Fibroblast of skin of right quadriceps (primary cell): ENCODE data around the gene TOMM70.
A peak's percentile ranks its signal among the peaks of the same experiment; 100 is the strongest.
"Not testable (repeated sequence)": the region's sequence is repeated elsewhere in the genome, so short reads cannot be mapped to it uniquely, and the experiment has no call there.

ENCODE experiments used
- DNase-seq: peaks from one replicate; pipeline ENCODE4 v3.0.0-alpha.2; 2013

TOMM70 gene

DNA sequence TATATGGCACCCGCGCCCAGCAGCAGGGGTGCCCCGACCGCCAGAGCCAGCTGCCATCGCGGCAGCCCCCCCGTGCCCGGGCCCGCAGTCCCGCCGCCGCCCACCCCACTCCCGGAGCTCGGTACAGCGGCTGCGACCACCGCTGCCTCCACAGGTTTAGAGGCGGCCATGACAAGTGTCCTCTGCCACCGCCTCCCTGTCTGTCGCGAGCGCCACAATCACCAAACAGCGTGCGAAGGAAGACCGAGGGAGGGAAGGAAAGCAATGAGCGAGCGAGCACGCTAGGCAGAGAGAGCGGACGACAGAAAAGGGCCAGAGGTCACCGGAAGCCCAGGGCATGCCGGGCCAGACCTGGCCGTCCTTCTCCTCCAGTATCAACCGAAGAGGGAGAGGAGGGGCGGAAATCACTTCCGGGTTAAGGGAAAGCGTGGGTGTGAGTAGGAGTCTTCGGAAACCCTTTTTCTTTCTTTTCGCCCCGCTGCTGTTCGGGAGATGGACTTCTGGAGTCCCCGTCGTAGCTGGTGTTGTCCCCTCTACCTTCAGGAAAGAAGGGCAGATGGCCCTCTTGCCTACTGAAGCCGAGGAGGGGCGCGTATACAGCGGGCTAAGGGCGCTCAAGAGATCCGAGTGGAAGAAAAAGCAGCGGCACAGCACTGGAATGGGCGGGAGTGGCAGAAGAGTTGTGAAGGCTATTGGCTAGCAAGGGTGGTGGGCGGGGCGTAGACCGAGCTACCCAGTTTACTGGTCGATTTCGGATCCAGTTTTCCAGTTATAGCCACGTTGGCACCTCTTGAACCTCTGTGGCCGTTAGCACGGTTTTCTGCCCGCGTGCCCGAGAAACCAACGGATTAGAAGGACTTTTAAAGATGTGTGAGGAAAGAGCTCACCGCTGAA, at the start of gene TOMM70, which contains the start of gene LNP1:
TOMM70 (minus strand) TSS at position 310 of the 894 bp plus-strand sequence; CDS start at position 170, 140 bp downstream.
LNP1 (plus strand) TSS at position 760 of the 894 bp plus-strand sequence. CDS start 28,191 bp downstream, outside the sequence.
- DNase-seq = peak; percentile 97

DNA sequence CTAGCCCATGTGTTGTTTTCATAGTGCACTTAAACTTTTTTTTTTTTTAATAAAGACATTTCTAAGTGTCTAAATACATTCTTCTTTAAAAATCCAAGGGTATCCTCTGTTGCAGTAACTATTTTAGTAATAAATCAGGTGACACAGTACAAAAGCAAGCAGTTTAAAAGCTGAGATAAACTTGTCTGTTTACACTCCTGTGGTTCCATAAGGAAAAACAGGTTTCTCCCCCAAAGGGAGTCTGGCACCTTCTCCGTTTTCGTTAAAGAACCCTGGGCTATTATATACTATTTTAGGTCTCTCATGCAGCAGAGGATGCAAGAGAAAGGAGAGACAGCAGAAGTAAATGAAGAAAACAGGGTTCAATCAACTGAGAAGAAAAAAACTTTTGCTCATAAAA, 48.3 kb upstream of the TOMM70 start:
- DNase-seq = no peak

DNA sequence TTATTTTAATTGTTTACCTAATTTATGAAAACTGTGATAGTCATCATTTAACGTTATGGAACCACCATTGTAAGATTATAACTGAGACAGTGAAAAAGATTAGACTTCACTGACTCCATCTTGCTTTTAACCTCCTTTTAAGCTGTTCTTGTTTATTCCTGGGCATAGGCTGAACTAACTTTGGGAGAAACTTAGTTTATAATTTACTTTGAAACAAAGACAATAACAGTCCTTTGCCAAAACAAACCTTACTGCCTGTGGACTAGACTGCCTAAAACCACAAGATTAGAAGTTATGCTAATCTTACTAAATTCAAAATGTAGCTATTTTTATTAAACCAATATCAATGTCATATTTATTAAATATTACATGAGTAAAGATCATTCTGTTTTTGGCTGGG, 47.2 kb upstream of the TOMM70 start:
- no peak for DNase-seq

DNA sequence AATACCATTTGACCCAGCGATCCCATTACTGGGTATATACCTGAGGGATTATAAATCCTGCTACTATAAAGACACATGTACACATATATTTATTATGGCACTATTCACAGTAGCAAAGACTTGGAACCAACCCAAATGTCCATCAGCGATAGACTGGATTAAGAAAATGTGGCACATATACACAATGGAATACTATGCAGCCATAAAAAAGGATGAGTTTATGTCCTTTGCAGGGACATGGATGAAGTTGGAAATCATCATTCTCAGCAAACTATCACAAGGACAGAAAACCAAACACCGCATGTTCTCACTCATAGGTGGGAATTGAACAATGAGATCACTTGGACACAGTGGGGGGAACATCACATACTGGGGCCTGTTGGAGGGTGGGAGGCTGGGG, 46.2 kb upstream of the TOMM70 start:
- DNase-seq = not testable (repeated sequence)

DNA sequence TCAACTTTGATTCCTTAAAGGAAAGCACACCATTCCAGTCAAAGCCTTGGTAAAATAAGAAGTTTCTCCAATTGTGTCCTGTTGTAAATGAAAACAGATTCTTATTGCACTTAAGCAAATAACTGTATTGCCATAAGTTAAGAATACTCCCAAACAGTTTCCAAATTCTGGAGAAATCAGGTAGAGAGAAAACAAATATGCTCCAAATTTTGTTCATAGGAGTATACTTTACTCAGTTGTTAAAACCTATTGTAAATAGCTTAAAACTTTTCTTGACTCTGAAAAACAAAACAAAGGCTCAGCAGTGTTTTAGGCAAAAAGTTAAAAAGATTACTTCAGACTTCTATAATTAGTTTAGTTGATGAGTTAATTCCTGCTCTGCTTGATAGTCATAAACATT, 42.8 kb upstream of the TOMM70 start:
- DNase-seq = no peak

DNA sequence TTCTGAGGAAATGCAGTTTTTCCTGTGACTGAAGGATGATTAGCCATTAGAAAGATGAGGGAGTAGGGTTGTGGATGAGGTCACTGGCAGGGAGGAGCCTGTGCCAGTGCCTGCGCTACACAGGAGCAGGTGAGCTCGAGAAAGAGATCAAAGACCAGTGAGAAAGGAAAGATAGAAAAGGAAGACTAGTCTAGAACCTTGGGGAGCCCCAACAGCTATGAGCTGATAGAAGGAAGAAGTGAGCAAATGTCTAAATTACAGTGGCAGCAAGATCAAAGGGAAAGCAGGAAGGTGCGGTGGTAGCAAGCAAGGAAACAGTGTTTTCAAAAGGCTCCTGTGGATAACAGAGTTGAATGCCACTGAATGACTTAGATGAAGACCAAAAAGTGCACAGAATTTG, 40.0 kb upstream of the TOMM70 start:
- DNase-seq = no peak

DNA sequence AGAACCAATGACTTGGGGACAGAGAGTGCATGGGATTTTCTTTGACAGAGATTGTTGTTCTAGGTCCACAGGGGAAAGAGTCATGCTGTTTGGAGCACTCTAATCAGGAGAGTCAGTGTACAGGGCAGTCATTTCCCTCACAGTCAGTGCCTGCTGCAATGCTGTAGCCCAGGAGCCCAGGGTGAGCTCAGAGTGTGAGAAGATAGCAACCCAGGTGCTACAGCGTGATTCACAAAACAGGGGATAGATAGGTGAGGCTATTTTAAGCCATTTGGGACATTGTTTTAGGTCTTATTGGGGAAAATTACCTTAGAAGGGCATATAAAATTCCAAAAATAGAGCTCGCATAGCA, 37.7 kb upstream of the TOMM70 start:
- no peak for DNase-seq

DNA sequence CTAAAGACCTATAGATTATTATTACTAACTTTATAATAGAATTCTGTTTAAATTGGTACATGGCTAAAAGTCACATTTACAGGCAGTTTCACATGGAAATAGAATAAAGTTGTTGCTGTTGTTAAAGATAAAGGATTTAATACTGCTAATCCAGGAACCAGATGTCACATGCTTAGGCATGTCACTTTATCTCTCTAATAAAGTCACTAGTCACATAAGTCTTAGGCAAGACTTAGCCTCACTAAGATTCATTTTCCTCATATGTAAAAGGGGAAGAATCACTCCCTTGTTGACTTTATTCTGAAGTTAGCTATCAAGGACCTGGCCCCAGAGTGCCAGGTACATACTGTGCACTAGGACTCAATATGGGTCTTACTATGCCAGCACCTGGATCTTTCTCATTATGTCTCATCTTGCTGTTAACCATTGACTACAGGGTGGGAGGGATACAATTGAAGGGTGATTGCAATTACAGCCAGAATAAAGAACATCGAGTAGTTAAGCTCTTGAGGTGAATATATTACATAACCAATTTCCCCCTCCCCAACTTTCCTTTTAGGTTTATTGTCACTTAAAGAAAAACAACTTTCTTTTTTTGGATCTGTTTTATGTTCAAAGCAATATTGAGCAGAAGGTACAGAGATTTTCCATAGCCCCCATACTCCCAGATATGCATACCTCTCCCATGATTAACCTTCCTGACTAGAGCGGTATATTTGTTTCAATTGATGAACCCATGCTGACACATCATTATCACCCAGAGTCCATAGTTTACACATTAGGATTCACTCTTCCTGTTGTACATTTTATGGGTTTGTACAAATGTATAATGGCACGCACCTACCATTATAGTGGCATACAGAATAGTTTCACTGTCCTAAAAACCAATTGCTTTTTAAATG, 37.1 kb upstream of the TOMM70 start:
- DNase-seq = no peak

DNA sequence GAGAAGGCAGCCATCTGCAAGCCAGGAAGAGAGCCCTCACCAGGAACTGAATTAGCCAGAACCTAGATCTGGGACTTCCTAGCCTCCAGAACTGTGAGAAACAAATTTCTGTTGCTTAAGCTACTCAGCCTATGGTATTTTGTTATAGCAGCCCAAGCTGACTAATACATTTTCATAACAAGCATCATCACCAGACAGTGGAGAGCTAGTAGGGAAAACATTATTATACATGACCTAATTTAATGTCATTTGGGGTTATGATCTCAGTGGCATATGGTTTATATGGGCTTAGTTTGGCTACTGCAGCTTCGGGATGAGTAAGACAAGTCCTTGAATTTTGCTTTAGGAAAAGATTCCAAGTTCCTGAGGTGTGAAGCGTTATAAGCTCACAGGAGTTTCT, 36.1 kb upstream of the TOMM70 start:
- peak; percentile 35 for DNase-seq

DNA sequence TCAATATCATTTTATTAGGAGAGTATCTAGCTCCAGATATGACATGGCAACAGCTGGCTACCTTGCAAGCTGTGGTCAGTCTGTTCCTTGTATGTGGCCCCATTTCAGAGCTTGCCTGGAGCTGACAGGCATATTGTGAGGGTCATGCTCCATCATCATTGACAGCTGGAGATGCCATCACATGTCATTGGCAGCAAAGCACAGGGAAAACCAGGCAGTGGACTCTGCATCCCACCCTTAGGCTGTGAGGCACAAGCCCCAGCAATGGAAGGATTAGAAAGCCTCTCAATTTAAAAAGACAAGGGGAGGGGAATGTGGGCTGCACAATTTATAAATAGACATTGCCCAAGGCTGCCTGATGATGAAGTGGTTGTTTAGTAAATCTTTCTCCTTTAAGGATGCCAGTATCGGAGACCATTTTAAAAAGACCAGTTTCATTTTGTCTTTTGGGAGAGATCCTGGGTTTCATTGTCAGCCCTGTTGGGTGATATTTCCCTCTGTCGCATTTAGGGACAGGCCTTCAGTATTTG, 28.4 kb upstream of the TOMM70 start:
- DNase-seq = no peak

DNA sequence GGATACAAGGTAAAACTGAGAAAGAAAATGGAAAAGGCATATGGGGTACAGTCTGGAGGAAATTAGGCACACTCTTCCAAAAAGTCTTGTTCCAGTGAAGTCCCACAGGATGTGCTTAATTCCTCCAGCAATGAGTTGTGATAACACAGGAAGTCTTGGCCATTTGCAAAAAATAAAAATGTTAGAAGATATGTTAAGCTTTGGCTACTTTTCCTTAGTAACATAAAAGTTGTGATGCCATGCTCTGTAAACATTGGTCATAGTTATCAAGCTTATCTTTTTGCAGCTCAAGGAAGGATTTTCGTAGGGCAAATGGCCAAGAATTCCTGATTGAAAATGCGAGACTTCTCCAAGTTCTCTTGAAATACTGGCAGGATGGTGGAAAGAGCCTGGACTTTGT, 26.8 kb upstream of the TOMM70 start:
- no peak for DNase-seq

DNA sequence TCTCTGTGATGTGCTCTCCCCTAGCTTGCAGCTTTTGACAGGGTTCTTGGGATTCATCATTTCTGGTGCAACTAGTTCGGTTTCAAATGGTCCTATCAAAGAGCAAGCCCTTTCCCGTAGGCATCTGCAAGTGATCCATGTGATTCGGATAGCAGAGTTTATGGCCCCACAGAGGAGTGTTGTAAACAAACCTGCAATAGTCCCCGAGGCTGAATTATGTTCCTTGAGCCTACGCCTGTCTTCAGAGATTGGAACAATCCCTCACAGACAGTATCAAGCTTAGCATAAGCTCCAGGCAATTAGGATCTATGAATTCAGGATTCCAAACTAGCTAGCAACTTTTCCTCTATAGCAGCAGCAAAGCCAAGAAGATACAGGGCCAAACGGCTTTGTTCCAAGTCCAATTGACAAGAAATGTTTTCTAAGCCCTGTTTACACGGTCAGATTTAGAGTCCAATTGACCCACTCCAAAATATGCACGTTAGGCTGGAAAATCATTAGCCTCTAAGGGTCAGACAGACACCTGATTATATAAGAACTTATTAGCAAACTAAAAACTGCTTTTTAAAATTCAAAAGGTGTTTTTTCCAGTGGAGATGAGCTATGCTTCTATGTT, 25.3 kb upstream of the TOMM70 start:
- no peak for DNase-seq

DNA sequence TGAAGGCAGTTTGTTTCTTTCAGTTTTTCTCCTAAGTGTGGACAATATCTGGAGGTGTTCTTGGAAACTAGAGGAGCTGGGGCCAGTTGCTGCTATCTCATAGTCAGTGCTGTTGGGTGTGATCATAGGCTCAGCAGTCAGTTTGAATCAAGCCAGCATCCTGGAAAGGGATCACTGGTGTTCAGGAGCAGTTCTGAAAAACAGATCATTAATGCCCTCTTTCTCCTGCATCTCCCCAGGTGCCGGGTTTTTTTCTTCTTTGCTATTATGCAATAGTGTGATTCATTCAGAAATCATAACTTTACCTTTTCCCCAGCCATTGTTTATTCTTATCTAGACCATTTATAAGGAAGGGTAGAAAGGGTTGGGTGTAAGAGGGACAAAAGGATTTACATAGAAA, 24.4 kb upstream of the TOMM70 start:
- DNase-seq = no peak

DNA sequence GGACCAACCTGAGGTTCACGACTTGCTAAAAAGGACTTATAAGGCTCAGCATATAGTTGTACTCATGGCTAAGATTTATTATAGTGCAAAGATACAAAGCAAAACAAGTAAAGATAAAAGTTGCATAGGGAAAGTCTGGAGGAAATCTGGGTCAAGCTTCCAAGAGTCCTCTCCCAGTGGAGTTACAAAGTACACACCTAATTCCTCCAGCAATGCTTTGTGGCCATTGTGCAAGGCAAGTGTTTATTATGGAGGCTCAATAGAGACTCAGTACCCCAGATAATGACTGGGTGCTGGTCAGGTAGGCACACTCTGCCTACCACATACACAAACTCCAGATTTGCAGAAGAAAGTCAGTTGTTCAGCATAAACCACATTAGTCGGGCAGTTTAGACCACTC, 23.4 kb upstream of the TOMM70 start:
- DNase-seq = no peak

DNA sequence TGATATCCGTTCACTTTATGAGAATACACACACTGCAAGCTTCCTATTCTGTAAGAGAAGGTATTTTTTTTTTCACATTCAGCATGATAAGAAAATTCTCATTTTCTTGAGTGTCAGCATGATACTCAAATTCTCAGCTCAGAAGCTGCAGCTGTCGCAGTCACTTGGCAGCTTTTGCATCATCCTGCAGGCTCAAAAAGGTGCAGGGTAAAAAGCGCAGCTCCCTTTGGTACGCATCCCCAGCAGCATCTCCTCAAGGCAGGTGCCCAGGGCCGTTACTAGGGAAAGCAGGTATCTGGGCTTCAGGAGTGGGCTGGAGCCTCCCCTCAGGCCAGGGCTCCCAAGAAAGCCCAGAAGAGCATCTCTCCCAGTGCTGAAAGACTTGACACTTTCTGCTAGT, 22.7 kb upstream of the TOMM70 start:
- DNase-seq = no peak

DNA sequence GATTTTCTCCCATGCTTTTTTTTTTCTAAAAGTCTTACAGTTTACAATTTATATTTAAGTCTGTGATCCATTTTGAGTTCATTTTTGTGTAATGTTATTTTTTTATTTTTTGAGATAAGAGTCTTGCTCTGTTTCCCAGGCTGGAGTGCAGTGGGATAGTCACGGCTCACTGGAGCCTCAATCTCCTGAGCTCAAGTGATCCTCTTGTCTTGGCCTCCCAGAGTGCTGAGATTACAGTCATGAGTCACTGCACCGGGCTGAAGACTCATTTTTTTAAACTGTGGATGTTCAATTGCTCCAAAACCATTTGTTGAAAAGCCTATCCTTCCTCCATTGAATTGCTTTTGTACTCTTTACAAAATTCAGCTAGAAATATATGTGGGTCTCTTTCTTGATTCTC, 20.0 kb upstream of the TOMM70 start:
- no peak for DNase-seq

DNA sequence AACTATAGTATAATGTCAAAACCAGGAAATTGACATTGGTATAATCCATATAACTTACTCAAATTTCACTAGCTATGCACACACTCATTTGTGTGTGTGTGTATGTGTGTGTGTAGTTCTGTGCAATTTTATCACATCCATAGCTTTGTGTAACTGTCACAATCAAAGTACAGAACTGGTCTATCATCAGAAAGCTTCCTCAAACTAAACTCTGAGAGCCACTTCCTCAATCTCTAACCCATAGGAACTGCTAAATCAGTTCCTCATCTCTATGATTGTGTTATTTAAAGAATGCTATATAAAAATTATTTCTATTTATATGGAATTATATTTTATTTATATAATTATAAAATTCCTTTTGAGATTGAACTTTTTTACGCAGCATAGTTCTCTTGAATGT, 18.5 kb upstream of the TOMM70 start:
- no peak for DNase-seq

DNA sequence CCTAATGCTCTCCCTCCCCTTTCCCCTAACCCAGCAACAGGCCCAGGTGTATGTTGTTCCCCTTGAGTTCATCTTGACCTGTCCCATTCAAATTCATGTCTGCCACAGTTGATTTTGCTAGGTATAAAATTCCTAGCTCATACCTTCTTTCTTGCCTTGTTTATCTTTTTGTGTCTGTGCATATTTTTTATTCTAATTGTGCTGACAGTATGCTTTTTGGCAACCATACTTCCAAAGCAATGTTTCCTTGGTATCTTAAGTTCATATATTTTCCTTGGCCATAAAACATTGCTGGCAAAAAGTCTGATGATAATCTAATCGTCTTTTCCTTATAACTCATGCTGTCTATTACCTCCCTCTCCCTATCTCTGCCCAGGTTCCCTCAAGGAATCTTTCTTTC, 16.0 kb upstream of the TOMM70 start:
- DNase-seq = no peak

DNA sequence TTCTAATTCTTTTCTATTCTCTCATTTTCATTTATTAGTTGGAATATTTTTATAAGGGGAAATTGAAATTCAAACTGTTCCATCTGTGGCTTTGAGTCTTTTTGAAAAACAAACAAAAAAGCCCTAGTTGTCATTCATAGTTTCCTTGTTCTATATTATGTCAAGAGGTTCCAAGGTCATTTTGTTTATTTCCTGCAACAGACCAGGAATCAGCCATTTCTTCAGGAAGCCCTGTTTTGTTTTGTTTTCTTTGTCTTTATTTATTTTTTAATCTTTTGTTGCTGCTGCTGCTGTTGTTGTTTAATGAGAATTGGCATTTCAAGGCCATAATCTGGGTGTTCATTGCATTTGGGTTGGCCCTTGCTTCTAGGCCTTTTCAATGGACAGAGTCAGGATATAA, 15.3 kb upstream of the TOMM70 start:
- no peak for DNase-seq

DNA sequence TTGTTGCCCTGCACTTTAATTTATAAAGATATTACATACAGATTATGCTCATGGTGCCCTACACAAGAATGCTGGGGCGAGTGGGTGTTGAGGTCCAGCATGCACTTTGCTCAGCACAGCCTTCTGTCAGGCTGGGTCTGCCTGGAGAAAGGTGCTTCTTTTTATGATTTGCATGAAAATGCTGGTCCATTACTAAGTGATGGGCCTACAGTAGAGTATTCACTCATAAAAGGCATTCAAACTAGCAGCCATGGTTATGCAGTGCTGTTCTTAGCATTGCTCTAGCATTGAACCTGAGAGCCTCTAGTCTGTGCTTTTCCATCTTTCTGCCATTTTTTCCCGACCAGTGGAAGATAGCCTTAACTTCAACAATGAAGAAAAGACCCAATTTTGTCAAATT, 12.7 kb upstream of the TOMM70 start:
- no peak for DNase-seq

DNA sequence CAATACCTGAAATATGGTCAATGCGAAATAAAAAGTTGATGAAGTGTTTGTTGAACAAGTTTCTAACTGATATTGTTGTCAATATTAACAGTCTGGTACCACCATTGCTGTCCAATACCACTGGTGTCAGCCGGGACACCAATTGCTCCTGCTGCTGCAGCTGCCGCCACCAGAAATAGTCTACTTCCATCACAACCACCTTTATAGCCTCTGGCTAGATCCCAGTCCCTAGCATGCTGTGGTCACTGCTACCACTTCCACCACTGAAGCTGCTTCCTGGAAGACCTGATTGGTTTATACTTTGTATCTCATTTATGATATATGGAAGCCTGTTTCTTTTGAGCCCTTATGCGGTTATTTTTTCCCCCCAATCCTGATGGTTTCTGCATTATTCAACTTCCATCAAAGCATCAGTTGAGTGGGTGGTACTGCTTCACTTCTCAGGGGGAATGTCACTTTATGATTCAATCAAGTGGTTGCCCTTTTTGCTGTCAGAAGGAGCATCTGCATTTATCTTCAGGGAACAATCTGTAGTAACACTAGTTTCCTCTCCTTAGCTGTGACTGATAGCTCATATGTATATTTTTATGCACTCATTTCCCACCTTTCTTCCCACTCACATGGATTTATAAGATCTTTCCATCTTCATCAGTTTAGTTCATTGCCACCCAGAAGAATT, 12.2 kb upstream of the TOMM70 start:
- no peak for DNase-seq
